ENCODE measurements around the gene CEP97.

CEP97 gene

GRCh38 chr3:101817992-101818391 lies 93.6 kb downstream of the CEP97 start:
- DNase-seq: no peak

GRCh38 chr3:101819649-101820206 lies 95.3 kb downstream of the CEP97 start:
- DNase-seq: no peak

All from NCI-H446 (cell line).